ENCODE measurements around the gene NTM. TPM values are rescaled to one million over a fixed set of nuclear protein-coding genes. Genes with fewer than 3 reads are reported as not detected.

NTM gene
- total and polyA plus RNA-seq, 8 donors: 0.04 to 4.4 (median 0.50) TPM

- DNase-seq (no peak), FAIRE-seq (no peak), ATAC-seq (peak in 2 of 4 donors; percentile 29 to 51)
- no peak overlapping the region for H3K27ac ChIP-seq
- WGBS, 2 donors: 64 to 71% methylated on average over 33 of the region's 33 CpGs
- no peaks in the 10 kb centered on the region for H3K9me3 ChIP-seq
- intact Hi-C loops (cut with DNase I): no loop called here
- H3K27me3 ChIP-seq: peaks cover 0 to 9% (median 0%) of the 10 kb centered on the region in 4 donors
- TF ChIP-seq CTCF (IDR thresholded peaks at IDR 0.05): no peak
- H3K36me3 ChIP-seq: no peaks in the 10 kb centered on the region
- H3K4me3 ChIP-seq: no peak overlapping the region
- no peaks in the 10 kb centered on the region for H3K4me1 ChIP-seq
These were observed 875.3 kb downstream of the NTM start for GRCh38 chr11:132245403-132246385.

- FAIRE-seq: no peak
- Histone ChIP-seq H3K4me3 (no peak overlapping the region), H3K9me3 (no peaks in the 10 kb centered on the region), H3K27me3 (peaks cover 0 to 9% (median 0%) of the 10 kb centered on the region in 4 donors), H3K27ac (no peak overlapping the region), H3K4me1 (no peaks in the 10 kb centered on the region), H3K36me3 (no peaks in the 10 kb centered on the region)
- intact Hi-C loops (cut with DNase I): no loop called here
- no peak for DNase-seq
- peak in 1 of 4 donors; percentile 39 for ATAC-seq
- 46 to 64% methylated on average over 6 of the region's 6 CpGs for WGBS, 2 donors
- no peak for TF ChIP-seq CTCF (IDR thresholded peaks at IDR 0.05)
These were observed 878.2 kb downstream of the NTM start for GRCh38 chr11:132248580-132248979.

- Histone ChIP-seq H3K27me3 (peaks cover 0 to 9% (median 0%) of the 10 kb centered on the region in 4 donors), H3K27ac (no peak overlapping the region), H3K36me3 (no peaks in the 10 kb centered on the region), H3K4me1 (no peaks in the 10 kb centered on the region), H3K9me3 (no peaks in the 10 kb centered on the region), H3K4me3 (no peak overlapping the region)
- ATAC-seq: no peak
- FAIRE-seq: no peak
- TF ChIP-seq CTCF (IDR thresholded peaks at IDR 0.05): no peak
- intact Hi-C loops (cut with DNase I): no loop called here
- no peak for DNase-seq
- 43 to 53% methylated on average over 5 of the region's 5 CpGs for WGBS, 2 donors
These were observed 878.8 kb downstream of the NTM start for GRCh38 chr11:132249256-132249655.

GRCh38 chr11:132251061-132251460 is 880.6 kb downstream of the NTM start:
- no peaks in the 10 kb centered on the region for H3K36me3 ChIP-seq
- no peaks in the 10 kb centered on the region for H3K4me1 ChIP-seq
- TF ChIP-seq CTCF (IDR thresholded peaks at IDR 0.05): no peak
- DNase-seq (no peak), FAIRE-seq (no peak), ATAC-seq (no peak)
- no peaks in the 10 kb centered on the region for H3K9me3 ChIP-seq
- peaks cover 0 to 9% (median 0%) of the 10 kb centered on the region in 4 donors for H3K27me3 ChIP-seq
- no peak overlapping the region for H3K27ac ChIP-seq
- H3K4me3 ChIP-seq: no peak overlapping the region
- intact Hi-C loops (cut with DNase I): no loop called here
- WGBS, 2 donors: 72 to 78% methylated on average over 1 of the region's 1 CpG
